GM19238 (cell line): Measurements from ENCODE around the gene LDLRAD3.
"Not testable (repeated sequence)": the region's sequence is repeated elsewhere in the genome, so short reads cannot be mapped to it uniquely, and the experiment has no call there.

Experiments
- DNase-seq: peaks from one replicate; pipeline ENCODE4 v3.0.0; 2011; ENCODE audit warnings: low spot score; ENCODE audit not compliant: insufficient read length

Gene LDLRAD3

GRCh38 chr11:35990816-35991215 lies 47.0 kb downstream of the LDLRAD3 start:
- no peak for DNase-seq

GRCh38 chr11:35992548-35992947 lies 48.7 kb downstream of the LDLRAD3 start:
- no peak for DNase-seq

GRCh38 chr11:35994421-35994820 lies 50.6 kb downstream of the LDLRAD3 start:
- no peak for DNase-seq

GRCh38 chr11:35995681-35996271 lies 51.9 kb downstream of the LDLRAD3 start:
- DNase-seq = no peak

GRCh38 chr11:35997902-35998520 lies 54.1 kb downstream of the LDLRAD3 start:
- no peak for DNase-seq

GRCh38 chr11:35998634-35999033 lies 54.8 kb downstream of the LDLRAD3 start:
- DNase-seq = no peak

- DNase-seq = no peak
These were observed 56.8 kb downstream of the LDLRAD3 start for GRCh38 chr11:36000616-36001190.

GRCh38 chr11:36002196-36002595 lies 58.3 kb downstream of the LDLRAD3 start:
- no peak for DNase-seq

GRCh38 chr11:36002796-36003195 lies 58.9 kb downstream of the LDLRAD3 start:
- no peak for DNase-seq

- DNase-seq = no peak
These were observed 62.7 kb downstream of the LDLRAD3 start for GRCh38 chr11:36006556-36006955.

GRCh38 chr11:36007127-36007655 lies 63.3 kb downstream of the LDLRAD3 start:
- DNase-seq = no peak

GRCh38 chr11:36008584-36008983 lies 64.7 kb downstream of the LDLRAD3 start:
- no peak for DNase-seq

- DNase-seq = no peak
These were observed 65.6 kb downstream of the LDLRAD3 start for GRCh38 chr11:36009473-36009872.

GRCh38 chr11:36010010-36010740 lies 66.3 kb downstream of the LDLRAD3 start:
- no peak for DNase-seq

GRCh38 chr11:36011574-36011973 lies 67.7 kb downstream of the LDLRAD3 start:
- no peak for DNase-seq

- DNase-seq = no peak
These were observed 68.6 kb downstream of the LDLRAD3 start for GRCh38 chr11:36012455-36012854.

GRCh38 chr11:36012979-36013378 lies 69.1 kb downstream of the LDLRAD3 start:
- no peak for DNase-seq

- DNase-seq = not testable (repeated sequence)
These were observed 69.6 kb downstream of the LDLRAD3 start for GRCh38 chr11:36013446-36013845.

- DNase-seq = no peak
These were observed 70.4 kb downstream of the LDLRAD3 start for GRCh38 chr11:36013950-36014897.

- DNase-seq = no peak
These were observed 71.2 kb downstream of the LDLRAD3 start for GRCh38 chr11:36014898-36015665.
